HepG2 (cell line): ENCODE data around the gene ALLC. TPM values are rescaled to one million over a fixed set of nuclear protein-coding genes. Genes with fewer than 3 reads are reported as not detected.
A peak's percentile ranks its signal among the peaks of the same experiment; 100 is the strongest.

Experiments
- ATAC-seq: fragments of 200-7000 bp; cut with Tn5 transposase; 3 replicates; pipeline ENCODE4 v1.9.1; 2020; ENCODE audit warnings: mild to moderate bottlenecking, moderate library complexity
- BruUV-seq: library from RNA; stranded (reverse); fragments of 400-500 nt; replicated peaks from 2 replicates; lab custom pipeline; 2021; lab: Mats Ljungman, UMichigan
- CTCF ChIA-PET: fragments of 300-600 bp; formaldehyde crosslinking; extraction: SDS; loops from one replicate; lab custom pipeline; 2021; ENCODE audit warnings: low total read pairs, inconsistent platforms, low intra/inter-chr PET ratio; lab: Yijun Ruan, JAX
- POLR2A ChIA-PET: fragments of 350-600 bp; sonication (Branson Sonifier 250); formaldehyde crosslinking; loops from one replicate; lab custom pipeline; 2020; ENCODE audit warnings: antibody characterized with exemption, inconsistent platforms; lab: Yijun Ruan, JAX
- DNase-seq: peaks from one replicate; pipeline ENCODE4 v3.0.0-alpha.2; 2015; ENCODE audit warnings: low spot score
- FAIRE-seq: peaks from 3 replicates; lab custom pipeline; 2011; peaks lifted over from hg19 to GRCh38; lab: Jason Lieb, UNC
- H2AFZ ChIP-seq: one replicate; pipeline ENCODE4 v1.6.1; 2011; ENCODE audit warnings: low read length, inconsistent platforms
- H3K27ac ChIP-seq: fragments of 300-600 bp; 3 replicates; pipeline ENCODE4 v1.8.0; 2011; ENCODE audit warnings: mixed run types, mild to moderate bottlenecking, mixed read lengths, low read length, inconsistent platforms; ENCODE audit not compliant: insufficient read depth; ENCODE audit errors: extremely low read length
- H3K27me3 ChIP-seq, 2 experiments: fragments of 200-600 bp in 1 of 2; 2 replicates in 1 of 2; 3 replicates in 1 of 2; pipeline versions ENCODE4 v1.6.0 to v1.8.0; 2011; ENCODE audit warnings: low read length in 2 of 2, mild to moderate bottlenecking in 2 of 2, moderate library complexity in 2 of 2, inconsistent platforms in 1 of 2; ENCODE audit not compliant: insufficient read depth in 2 of 2, control insufficient read depth in 1 of 2
- H3K36me3 ChIP-seq, 2 experiments: fragments of 200-600 bp in 1 of 2; replicated peaks in 1 of 2; 2 replicates in 1 of 2; 3 replicates in 1 of 2; pipeline versions ENCODE4 v1.5.1 to v1.8.0; 2011; ENCODE audit warnings: low read length in 2 of 2, inconsistent platforms in 1 of 2; ENCODE audit not compliant: insufficient read depth in 2 of 2, control insufficient read depth in 1 of 2
- H3K4me1 ChIP-seq: 2 replicates; pipeline ENCODE4 v1.5.1; 2012; ENCODE audit warnings: low read length, inconsistent platforms; ENCODE audit not compliant: insufficient read depth
- H3K4me2 ChIP-seq: 2 replicates; pipeline ENCODE4 v1.6.0; 2011; ENCODE audit warnings: low read depth, low read length, inconsistent platforms
- H3K4me3 ChIP-seq, 3 experiments: fragments of 200-600 bp in 1 of 3; sonication (generic), shearing (Covaris generic) in 1 of 3; replicated peaks in 1 of 3; 2 replicates each; pipeline ENCODE4 v1.5.1; 2011 to 2016; ENCODE audit warnings: low read length in 3 of 3, inconsistent platforms in 2 of 3, low read depth in 2 of 3, mild to moderate bottlenecking in 2 of 3, control low read depth in 1 of 3, mixed read lengths in 1 of 3; ENCODE audit not compliant: insufficient read depth in 1 of 3
- H3K79me2 ChIP-seq: one replicate; pipeline ENCODE4 v1.6.1; 2011; ENCODE audit warnings: low read length, inconsistent platforms; ENCODE audit not compliant: insufficient read depth
- H3K9ac ChIP-seq: 2 replicates; pipeline ENCODE4 v1.6.0; 2011; ENCODE audit warnings: mild to moderate bottlenecking, low read depth, low read length, inconsistent platforms; ENCODE audit not compliant: insufficient read depth
- H3K9me3 ChIP-seq: 2 replicates; pipeline ENCODE4 v1.5.1; 2012; ENCODE audit warnings: mild to moderate bottlenecking, low read length
- H4K20me1 ChIP-seq: 2 replicates; pipeline ENCODE4 v1.6.0; 2011; ENCODE audit warnings: inconsistent platforms, mild to moderate bottlenecking, low read length, moderate library complexity; ENCODE audit not compliant: insufficient read depth
- ATF2 ChIP-seq: sonication (generic); formaldehyde crosslinking; IDR thresholded peaks from 2 replicates; pipeline ENCODE4 v1.4.0; 2020; ENCODE audit warnings: missing genetic modification reagents
- CREM ChIP-seq, 2 experiments: sonication (generic) in 1 of 2; formaldehyde crosslinking in 1 of 2; IDR thresholded peaks; 2 replicates each; pipeline versions ENCODE4 v1.4.0 to v1.6.1; 2016 to 2020; ENCODE audit warnings: antibody characterized with exemption in 1 of 2, mild to moderate bottlenecking in 1 of 2, missing genetic modification reagents in 1 of 2
- EP300 ChIP-seq, 3 experiments: sonication (generic) in 1 of 3; formaldehyde crosslinking in 1 of 3; IDR thresholded peaks; 2 replicates each; pipeline versions ENCODE4 v1.5.1 to v1.6.1; 2011 to 2020; ENCODE audit warnings: low read depth in 2 of 3, low read length in 2 of 3, borderline replicate concordance in 1 of 3, improper control_type of control experiment in 1 of 3, mild to moderate bottlenecking in 1 of 3, missing genetic modification reagents in 1 of 3, moderate library complexity in 1 of 3
- NCOA2 ChIP-seq: sonication (generic); formaldehyde crosslinking; IDR thresholded peaks from 2 replicates; pipeline ENCODE4 v1.8.0; 2022; ENCODE audit warnings: inconsistent platforms
- RXRA ChIP-seq: sonication (generic); formaldehyde crosslinking; IDR thresholded peaks from 2 replicates; pipeline ENCODE4 v1.5.1; 2020; ENCODE audit warnings: missing genetic modification reagents
- SMAD1 ChIP-seq: sonication (generic); formaldehyde crosslinking; IDR thresholded peaks from 2 replicates; pipeline ENCODE4 v1.4.0; 2020; ENCODE audit warnings: missing genetic modification reagents, low read depth, mild to moderate bottlenecking, borderline replicate concordance
- ZNF615 ChIP-seq: sonication (generic); formaldehyde crosslinking; IDR thresholded peaks from 2 replicates; pipeline ENCODE4 v1.5.0; 2020; ENCODE audit warnings: mild to moderate bottlenecking, missing genetic modification reagents, borderline replicate concordance
- ZNF770 ChIP-seq: sonication (generic); formaldehyde crosslinking; IDR thresholded peaks from 2 replicates; pipeline ENCODE4 v1.5.0; 2020; ENCODE audit warnings: mild to moderate bottlenecking, missing genetic modification reagents
- WGBS: methylation state at CpG from one replicate; pipeline ENCODE4 v1.1.6; 2017; ENCODE audit warnings: low lambda C conversion rate; 5-methylcytosine and 5-hydroxymethylcytosine counted together
- in situ Hi-C: cut with HindIII; loops from 2 replicates; pipeline ENCODE4 v1.10.0; 2017; ENCODE audit warnings: low pct_unique_long_range_greater_than_20kb; ENCODE audit not compliant: extremely low pct_ligation_motif_present
- intact Hi-C: fragments of 100-400 bp; cut with micrococcal nuclease; formaldehyde crosslinking; loops from one replicate; pipeline ENCODE4 v1.10.0; 2022; ENCODE audit not compliant: unreplicated experiment
- polyA plus RNA-seq, 8 experiments: library from polyadenylated mRNA; depleted of rRNA in 3 of 8; stranded (reverse) in 7 of 8; unstranded in 1 of 8; fragments of >200 nt; fragmentation: Illumina TruSeq in 4 of 8; extraction: Trizol in 4 of 8; gene quantifications; 2 replicates each; pipeline versions ENCODE4 v1.2.1 to v1.2.3, GENCODE V29; 2011 to 2016; ENCODE audit warnings: low read depth in 4 of 8, missing spikeins in 1 of 8, mixed read lengths in 1 of 8; ENCODE audit not compliant: insufficient read depth in 1 of 8
- total RNA-seq, 5 experiments: library from RNA; depleted of rRNA; stranded (reverse); fragments of >200 nt; fragmentation: Illumina TruSeq; extraction: Trizol; gene quantifications; 2 replicates each; pipeline ENCODE4 v1.2.3, GENCODE V29; 2016; ENCODE audit warnings: low read depth in 1 of 5
- TF ChIP-seq, protein P1 (sequence below): sonication (generic); formaldehyde crosslinking; IDR thresholded peaks from 2 replicates; pipeline ENCODE4 v1.4.0; 2020; ENCODE audit warnings: mild to moderate bottlenecking, missing genetic modification reagents, borderline replicate concordance
- TF ChIP-seq, protein P2 (sequence below): sonication (generic); formaldehyde crosslinking; conservative IDR thresholded peaks from 2 replicates; pipeline ENCODE4 v1.4.0; 2020; ENCODE audit warnings: missing genetic modification reagents

The ALLC gene
- total and polyA plus RNA-seq, 2 of the 13 experiments (the other 11 are each of a cell fraction or from before 2014, with no cell fraction given) = 0.08 to 0.11 TPM

DNA sequence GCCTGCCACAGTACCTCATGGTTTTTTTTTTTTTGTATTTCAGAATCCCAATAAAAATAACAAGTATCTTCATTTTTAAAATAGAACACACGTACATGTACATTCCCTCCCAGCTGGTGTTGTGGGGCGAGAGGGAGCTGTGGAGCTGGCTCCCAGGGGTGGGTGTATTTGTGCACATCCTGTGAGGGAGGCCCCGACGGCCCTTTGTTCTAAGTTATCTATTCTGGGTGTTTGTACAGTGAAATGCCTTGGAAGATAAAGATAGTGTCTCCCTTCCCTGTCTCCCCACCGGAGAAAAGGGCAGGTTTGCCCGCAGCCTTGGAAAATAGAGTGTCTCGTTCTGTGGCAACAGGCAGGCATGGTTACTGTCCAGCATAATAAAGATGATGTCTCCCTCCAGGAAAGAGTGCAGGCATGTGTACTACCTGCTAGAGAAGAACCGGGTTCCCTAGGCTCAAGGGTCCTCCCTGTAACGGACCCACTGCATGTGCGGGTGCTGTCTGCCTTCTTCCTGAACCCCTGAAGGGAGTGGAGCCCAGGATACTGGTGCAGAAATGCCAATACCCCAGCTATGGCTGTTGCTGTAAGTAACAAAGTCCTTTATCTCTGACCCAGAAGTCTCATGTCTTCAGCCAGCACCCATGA lies 12.1 kb upstream of the ALLC start:
- H3K79me2 ChIP-seq = no peaks in the 10 kb centered on the region
- peaks cover 33% of the 10 kb centered on the region for H3K4me1 ChIP-seq
- ChIA-PET POLR2A (interaction anchor here (0.9 to 2.0 kb wide), 4 partner anchors 11 to 88 kb away, joined by 3 to 8 read pairs (median 6); partner anchors contain the start of gene RNASEH1), CTCF (interaction anchor here (1.2 kb wide), 1 partner anchor 16 kb away, joined by 3 read pairs; no protein-coding TSS in a partner anchor)
- WGBS = 17% methylated on average over 9 of the region's 10 CpGs
- no peaks in the 10 kb centered on the region for H4K20me1 ChIP-seq
- BruUV-seq = no TSS peak
- H3K9me3 ChIP-seq = no peaks in the 10 kb centered on the region
- H3K9ac ChIP-seq = no peak overlapping the region
- FAIRE-seq (peak; percentile 71), DNase-seq (peak; percentile 70), ATAC-seq (peak; percentile 20; the same call in 1 of the 3 replicates)
- H3K4me3 ChIP-seq = no peak overlapping the region
- intact Hi-C loops (no loop called here), in situ Hi-C loops (no loop called here)
- H3K27ac ChIP-seq = no peak overlapping the region
- no peaks in the 10 kb centered on the region for H3K36me3 ChIP-seq
- no peak overlapping the region for H2AFZ ChIP-seq
- H3K4me2 ChIP-seq = peak overlapping the region; percentile 13; the same call in 1 of the 2 replicates
- H3K27me3 ChIP-seq = peaks cover 6 to 19% of the 10 kb centered on the region in 2 experiments; a peak in 3 of 5 replicates
- TF ChIP-seq RXRA = peak; percentile 31; the same call in 1 of the 2 replicates
- TF ChIP-seq, protein P1, sequence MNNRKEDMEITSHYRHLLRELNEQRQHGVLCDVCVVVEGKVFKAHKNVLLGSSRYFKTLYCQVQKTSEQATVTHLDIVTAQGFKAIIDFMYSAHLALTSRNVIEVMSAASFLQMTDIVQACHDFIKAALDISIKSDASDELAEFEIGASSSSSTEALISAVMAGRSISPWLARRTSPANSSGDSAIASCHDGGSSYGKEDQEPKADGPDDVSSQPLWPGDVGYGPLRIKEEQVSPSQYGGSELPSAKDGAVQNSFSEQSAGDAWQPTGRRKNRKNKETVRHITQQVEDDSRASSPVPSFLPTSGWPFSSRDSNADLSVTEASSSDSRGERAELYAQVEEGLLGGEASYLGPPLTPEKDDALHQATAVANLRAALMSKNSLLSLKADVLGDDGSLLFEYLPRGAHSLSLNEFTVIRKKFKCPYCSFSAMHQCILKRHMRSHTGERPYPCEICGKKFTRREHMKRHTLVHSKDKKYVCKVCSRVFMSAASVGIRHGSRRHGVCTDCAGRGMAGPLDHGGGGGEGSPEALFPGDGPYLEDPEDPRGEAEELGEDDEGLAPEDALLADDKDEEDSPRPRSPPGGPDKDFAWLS = no peak
- no peak for TF ChIP-seq ZNF770 (CRISPR knock-in tag)
- TF ChIP-seq CREM (IDR thresholded peaks at IDR 0.05) = 0 out of 2 replicates have a peak, but pooled peaks have one; percentile 15
- no peak for TF ChIP-seq CREM (CRISPR knock-in tag; IDR thresholded peaks at IDR 0.05)
- no peak for TF ChIP-seq ZNF615
- TF ChIP-seq, protein P2, sequence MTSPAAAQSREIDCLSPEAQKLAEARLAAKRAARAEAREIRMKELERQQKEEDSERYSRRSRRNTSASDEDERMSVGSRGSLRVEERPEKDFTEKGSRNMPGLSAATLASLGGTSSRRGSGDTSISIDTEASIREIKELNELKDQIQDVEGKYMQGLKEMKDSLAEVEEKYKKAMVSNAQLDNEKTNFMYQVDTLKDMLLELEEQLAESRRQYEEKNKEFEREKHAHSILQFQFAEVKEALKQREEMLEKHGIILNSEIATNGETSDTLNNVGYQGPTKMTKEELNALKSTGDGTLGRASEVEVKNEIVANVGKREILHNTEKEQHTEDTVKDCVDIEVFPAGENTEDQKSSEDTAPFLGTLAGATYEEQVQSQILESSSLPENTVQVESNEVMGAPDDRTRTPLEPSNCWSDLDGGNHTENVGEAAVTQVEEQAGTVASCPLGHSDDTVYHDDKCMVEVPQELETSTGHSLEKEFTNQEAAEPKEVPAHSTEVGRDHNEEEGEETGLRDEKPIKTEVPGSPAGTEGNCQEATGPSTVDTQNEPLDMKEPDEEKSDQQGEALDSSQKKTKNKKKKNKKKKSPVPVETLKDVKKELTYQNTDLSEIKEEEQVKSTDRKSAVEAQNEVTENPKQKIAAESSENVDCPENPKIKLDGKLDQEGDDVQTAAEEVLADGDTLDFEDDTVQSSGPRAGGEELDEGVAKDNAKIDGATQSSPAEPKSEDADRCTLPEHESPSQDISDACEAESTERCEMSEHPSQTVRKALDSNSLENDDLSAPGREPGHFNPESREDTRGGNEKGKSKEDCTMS (CRISPR knock-in tag) = no peak
- no peak for TF ChIP-seq SMAD1 (CRISPR knock-in tag)
- TF ChIP-seq NCOA2 = 0 out of 2 replicates have a peak, but pooled peaks have one; percentile 37
- 0 out of 2 replicates have a peak, but pooled peaks have one; percentile 26 for TF ChIP-seq ATF2 (CRISPR knock-in tag)
- TF ChIP-seq EP300 (IDR thresholded peaks at IDR 0.05; ENCODE audit: low read depth in 2 of 2, low read length in 2 of 2) = 0 out of 4 replicates have a peak, but pooled peaks of 1 of the 2 experiments have one; percentile 26
- 0 out of 2 replicates have a peak, but pooled peaks have one; percentile 24 for TF ChIP-seq EP300 (CRISPR knock-in tag; IDR thresholded peaks at IDR 0.05; ENCODE audit: borderline replicate concordance)
